ENCODE data around the gene MYDGF. TPM values are rescaled to one million over a fixed set of nuclear protein-coding genes. Genes with fewer than 3 reads are reported as not detected.

Gene MYDGF
- total and polyA plus RNA-seq, 2 donors: 41.9 to 53.5 TPM

DNA sequence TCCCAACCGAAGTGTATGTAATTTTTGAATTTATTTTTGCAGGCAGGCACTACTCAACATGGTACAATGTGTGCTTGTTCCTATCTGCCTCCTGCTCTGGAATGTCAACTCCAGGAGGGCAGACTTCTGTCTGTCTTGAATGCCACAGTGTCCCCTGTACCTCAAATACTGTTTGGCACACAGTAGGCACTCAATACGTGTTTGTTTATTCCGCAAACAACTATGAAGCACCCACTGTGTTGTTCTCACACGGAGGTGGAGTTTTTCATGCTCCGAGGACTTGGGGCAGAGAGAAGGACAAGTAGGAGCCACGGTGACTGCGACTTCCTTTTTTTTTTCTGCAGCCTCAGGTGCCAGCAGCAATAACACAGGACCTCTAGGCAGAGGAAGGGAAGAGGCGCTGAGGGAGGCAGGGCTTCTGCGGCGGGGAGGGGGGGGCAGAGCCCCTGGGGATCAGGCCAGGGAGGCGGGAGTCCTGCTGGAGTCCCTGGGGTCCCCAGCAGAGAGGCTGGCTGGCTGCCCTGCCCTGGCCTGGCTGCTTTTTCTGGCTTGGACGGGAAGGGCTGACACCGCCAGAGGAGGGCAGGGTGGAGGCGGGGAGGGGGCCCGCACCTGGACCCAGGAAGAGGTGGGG lies 60.1 kb downstream of the MYDGF start:
- WGBS: 11% methylated on average over 15 of the region's 15 CpGs
- H3K27me3 ChIP-seq (ENCODE audit: control insufficient read depth in 2 of 2, insufficient read depth in 1 of 2, low read length in 1 of 2): peaks cover 0 to 36% of the 10 kb centered on the region in 2 donors
- no peaks in the 10 kb centered on the region for H3K9me3 ChIP-seq (ENCODE audit: control insufficient read depth in 2 of 2, insufficient read depth in 1 of 2, low read length in 1 of 2)
- H3K4me1 ChIP-seq (ENCODE audit: control insufficient read depth in 2 of 2, insufficient read depth in 2 of 2, low read length in 2 of 2): peaks cover 0 to 7% of the 10 kb centered on the region in 2 donors
- H3K36me3 ChIP-seq (ENCODE audit: control insufficient read depth in 2 of 2, insufficient read depth in 2 of 2, low read length in 1 of 2): no peaks in the 10 kb centered on the region
- H3K27ac ChIP-seq (ENCODE audit: low read depth in 1 of 2, low read length in 1 of 2): no peak overlapping the region
- H3K4me3 ChIP-seq (ENCODE audit: low read length in 2 of 2): no peak overlapping the region
- no peak for DNase-seq (ENCODE audit: low read depth in 6 of 9, low spot score in 9 of 9)

Other genes with a start within 250 kb of the MYDGF start
- gene UBXN6, start 212.5 kb downstream of the MYDGF start, total RNA-seq: 45.1 TPM
- 126 TPM for gene UBXN6, start 212.5 kb downstream of the MYDGF start, polyA plus RNA-seq
- 26.2 TPM for gene HDGFL2, start 198.0 kb downstream of the MYDGF start, total RNA-seq
- gene HDGFL2, start 198.0 kb downstream of the MYDGF start, polyA plus RNA-seq: 36.9 TPM
- 0.19 TPM for gene PLIN4, start 151.9 kb downstream of the MYDGF start, total RNA-seq
- 2.3 TPM for gene PLIN4, start 151.9 kb downstream of the MYDGF start, polyA plus RNA-seq
- gene PLIN5, start 135.1 kb downstream of the MYDGF start, total RNA-seq: 1.2 TPM
- 12.3 TPM for gene PLIN5, start 135.1 kb downstream of the MYDGF start, polyA plus RNA-seq
- gene LRG1, start 130.3 kb downstream of the MYDGF start, total RNA-seq: 0.52 TPM
- 2.1 TPM for gene LRG1, start 130.3 kb downstream of the MYDGF start, polyA plus RNA-seq
- gene SEMA6B, start 110.7 kb downstream of the MYDGF start, total RNA-seq: 0.85 TPM
- gene SEMA6B, start 110.7 kb downstream of the MYDGF start, polyA plus RNA-seq: 4.7 TPM
- gene TNFAIP8L1, start 30.8 kb downstream of the MYDGF start, total RNA-seq: 5.1 TPM
- 6.9 TPM for gene TNFAIP8L1, start 30.8 kb downstream of the MYDGF start, polyA plus RNA-seq
- gene DPP9, start 53.5 kb upstream of the MYDGF start, total RNA-seq: 13.4 TPM
- 37.9 TPM for gene DPP9, start 53.5 kb upstream of the MYDGF start, polyA plus RNA-seq
- 9.1 TPM for gene FEM1A, start 121.4 kb upstream of the MYDGF start, total RNA-seq
- 5.5 TPM for gene FEM1A, start 121.4 kb upstream of the MYDGF start, polyA plus RNA-seq
- 0.66 TPM for gene TICAM1, start 161.4 kb upstream of the MYDGF start, total RNA-seq
- gene TICAM1, start 161.4 kb upstream of the MYDGF start, polyA plus RNA-seq: 4.7 TPM
- 31.0 TPM for gene PLIN3, start 197.3 kb upstream of the MYDGF start, total RNA-seq
- 45.8 TPM for gene PLIN3, start 197.3 kb upstream of the MYDGF start, polyA plus RNA-seq
- 0.66 TPM for gene ARRDC5, start 232.6 kb upstream of the MYDGF start, total RNA-seq
- gene ARRDC5, start 232.6 kb upstream of the MYDGF start, polyA plus RNA-seq: 3.0 TPM
- gene UHRF1, start 239.2 kb upstream of the MYDGF start, total RNA-seq: 71.7 TPM
- 4.3 TPM for gene UHRF1, start 239.2 kb upstream of the MYDGF start, polyA plus RNA-seq

Measured in thymus (tissue), 11 donors.